Activated naive CD4-positive, alpha-beta T cell treated with anti-CD3 and anti-CD28 coated beads, Interleukin-2, amount 50 U/mL, for 16 hours (primary cell): ENCODE results near the gene FEM1B.
"Not testable (repeated sequence)": the region's sequence is repeated elsewhere in the genome, so short reads cannot be mapped to it uniquely, and the experiment has no call there.

ENCODE experiments used
- DNase-seq: peaks from one replicate; pipeline ENCODE4 v3.0.0-alpha.2; 2020

Gene FEM1B

DNA sequence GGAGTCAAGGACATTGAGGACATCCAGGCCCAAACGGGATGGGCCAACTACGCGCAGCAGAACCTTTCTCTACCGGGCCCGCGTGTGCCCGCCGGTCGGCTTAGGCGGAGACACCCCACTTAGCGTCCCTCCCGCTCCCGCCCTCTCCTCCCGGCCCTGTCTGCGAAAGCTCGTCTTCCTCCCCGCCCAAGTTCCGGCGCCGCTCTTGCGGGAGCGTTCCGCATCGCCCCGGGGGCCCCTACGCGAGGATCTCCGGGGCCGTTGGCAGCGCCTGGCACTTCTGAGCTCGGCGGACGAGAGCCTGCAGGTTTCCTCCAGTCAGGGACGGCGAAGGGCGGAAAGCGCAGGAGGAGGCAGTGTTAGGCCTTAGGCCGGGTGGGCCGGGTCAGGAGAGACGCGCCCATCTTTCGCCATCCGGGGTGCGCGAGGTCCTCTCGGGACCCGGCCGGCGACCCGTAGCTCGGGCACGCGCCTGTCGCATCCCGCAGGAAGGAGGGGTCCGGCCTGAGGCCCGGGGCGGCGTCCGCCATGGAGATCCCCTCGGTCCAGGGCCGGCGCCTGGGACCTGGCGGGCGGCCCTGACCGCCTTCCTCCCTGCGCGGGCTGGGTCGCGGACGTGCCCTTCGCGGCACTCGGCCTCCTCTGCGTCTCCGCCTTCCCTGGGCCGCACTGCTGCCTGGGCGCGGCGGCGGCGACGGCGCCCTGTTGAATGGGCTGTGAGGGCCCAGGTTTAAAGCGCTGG is at the start of gene FEM1B:
FEM1B (plus strand) TSS at position 143 of the 742 bp plus-strand sequence. CDS start 673 bp downstream, outside the sequence.
- DNase-seq, result peak; percentile 88

DNA sequence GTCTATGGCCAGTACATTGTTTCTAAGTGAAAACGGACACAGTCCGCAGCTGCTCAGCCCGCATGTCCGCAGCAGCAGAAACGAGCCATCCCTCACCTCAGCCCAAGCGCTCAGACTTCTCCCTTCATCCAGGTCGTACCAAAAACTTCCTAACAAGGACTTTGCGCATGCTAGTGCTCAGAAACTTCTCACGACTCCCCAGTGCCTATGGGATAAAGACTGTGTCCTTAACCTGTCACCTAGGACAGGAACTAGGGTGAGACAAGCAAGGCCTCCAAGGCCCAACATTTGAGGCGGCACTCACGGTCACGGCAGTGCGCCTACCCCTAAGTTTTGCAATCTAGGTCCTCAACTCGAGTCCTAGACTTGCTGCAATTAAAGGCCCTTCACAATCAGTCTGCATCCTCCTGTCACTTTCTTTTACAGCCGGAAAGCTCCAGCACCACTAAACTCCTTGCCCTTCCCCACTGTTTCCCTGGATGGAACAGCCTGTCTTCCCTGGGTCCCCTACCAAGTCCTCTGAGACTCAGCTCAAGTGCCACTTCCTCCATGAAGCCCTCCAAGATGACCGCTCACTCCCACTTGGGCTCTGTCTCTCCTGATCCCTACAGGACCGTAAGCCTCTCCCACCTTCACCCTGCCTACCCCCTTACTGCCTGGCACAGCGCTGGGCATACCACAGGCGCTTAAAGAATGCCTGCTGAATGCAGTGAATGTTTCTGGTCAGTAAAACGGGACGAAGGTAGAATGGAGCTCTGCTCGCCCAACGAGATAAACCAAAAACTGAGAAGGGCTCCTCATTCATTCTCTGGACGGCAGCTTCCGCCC is 49.2 kb upstream of the FEM1B start:
- DNase-seq, result no peak

GRCh38 chr15:68228971-68229385 is 48.6 kb upstream of the FEM1B start:
- DNase-seq, result no peak

DNA sequence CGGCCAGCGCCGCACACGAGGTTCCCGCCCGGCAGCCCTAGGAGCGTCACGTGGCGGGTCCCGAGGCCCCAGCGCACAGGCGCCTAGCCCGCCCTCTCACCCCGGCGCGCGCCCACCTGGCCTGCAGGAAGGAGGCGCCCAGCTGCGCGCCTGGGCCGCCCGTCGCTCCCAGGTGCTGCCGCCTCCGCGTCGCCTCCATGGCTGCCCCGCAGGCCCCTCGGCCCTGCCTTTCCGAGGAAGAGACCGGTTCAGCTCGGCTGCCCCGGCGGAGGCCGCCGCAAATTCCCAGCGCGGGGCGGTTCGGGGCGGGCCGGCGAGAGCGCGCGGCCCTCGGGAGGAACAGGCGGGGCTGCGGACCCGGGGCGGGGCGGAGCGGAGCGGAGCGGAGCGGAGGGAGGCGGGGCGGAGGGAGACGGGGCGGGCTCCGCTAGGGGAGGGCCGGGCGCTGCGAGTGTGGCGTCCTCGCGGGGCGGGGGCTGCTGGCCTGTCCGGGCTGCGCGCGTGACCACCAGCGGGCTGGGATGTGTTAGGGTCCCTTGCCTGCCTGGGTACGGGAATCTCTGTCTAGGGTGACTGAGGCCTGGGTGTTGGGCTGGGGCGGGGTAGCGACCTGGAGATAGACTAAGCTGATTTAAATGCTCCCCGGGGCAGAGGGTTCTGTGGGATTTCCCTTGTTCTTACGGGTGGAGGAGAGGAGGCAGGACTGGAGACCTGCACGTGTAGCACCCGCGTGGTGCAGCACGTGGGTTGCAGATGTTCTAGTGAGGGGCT is 48.0 kb upstream of the FEM1B start, which contains the start of gene CLN6:
CLN6 (minus strand) TSS at position 343 of the 771 bp plus-strand sequence; CDS start at position 199, 144 bp downstream.
- DNase-seq, result peak; percentile 86

GRCh38 chr15:68230157-68231100 is 47.1 kb upstream of the FEM1B start:
- DNase-seq, result peak; percentile 28

DNA sequence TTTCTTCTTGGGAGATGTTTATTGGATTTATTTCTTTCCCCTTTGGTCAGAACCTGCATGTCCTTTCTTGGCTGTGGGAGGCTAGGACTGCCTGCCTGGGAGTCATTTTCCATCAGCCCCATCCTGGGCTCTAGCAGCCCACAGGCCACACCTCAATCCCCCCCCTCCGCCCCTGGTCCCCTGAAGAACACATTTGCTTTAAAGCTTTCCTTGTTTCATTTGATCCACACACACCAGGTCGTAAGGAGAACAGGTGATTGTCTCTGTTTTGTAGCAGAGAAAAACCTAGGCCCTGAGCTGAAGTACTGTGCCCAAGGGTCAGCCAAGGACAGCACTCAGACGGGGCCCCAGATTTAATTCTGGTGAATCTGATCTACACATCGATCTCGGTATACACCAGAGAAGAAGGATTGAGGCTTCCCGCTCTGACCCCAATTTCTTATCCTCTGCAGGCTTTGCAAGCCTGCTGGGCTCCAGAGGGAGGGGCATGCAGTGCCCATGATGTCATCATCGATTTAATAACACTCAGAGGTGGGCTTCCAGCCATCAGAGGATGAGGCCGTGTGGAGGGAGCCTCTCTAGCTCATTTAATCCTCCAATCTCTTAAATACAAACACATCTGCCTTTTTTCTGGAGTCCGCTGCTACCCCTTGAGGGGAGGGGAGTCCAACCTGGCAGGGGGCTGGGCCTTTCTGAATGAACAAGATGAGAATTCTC is 46.3 kb upstream of the FEM1B start:
- DNase-seq, result no peak

DNA sequence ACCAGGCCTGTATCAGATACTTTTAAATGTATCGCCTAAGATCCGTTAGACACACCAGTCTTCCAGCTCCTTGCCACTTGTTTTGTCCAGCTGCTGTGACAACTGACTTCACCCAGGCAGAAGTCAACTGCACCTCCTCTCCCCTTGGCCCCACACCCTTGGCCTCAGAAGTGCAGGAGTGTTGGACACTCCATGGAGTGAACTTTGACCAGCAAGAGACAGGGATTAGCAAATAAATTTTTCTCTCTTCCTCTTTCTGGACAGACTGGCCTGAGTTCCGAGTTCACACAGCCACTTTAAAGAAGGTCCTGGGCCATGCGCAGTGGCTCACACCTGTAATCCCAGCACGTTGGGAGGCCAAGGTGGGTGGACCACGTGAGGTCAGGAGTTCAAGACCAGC is 45.1 kb upstream of the FEM1B start:
- DNase-seq, result no peak

DNA sequence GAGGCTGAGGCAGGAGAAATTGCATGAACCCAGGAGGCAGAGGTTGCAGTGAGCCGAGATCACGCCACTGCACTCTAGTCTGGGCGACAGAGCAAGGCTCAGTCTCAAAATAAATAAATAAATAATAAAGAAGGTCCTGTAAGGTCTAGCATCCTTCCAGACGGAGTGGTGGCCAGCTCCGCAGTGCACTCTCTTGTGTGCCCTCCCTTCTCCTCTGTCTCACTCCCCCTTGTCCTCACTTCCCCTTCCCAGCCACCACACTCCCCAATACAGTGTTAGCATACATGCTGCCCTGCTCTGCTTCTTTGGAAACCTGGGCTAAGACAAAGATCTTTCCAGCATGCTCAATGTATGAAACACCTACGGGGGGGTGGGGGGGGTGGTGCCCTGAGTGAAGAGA is 44.6 kb upstream of the FEM1B start:
- DNase-seq, result no peak

- DNase-seq, result no peak
Observed at GRCh38 chr15:68234060-68234459, 43.5 kb upstream of the FEM1B start.

GRCh38 chr15:68234520-68234919 is 43.0 kb upstream of the FEM1B start:
- not testable (repeated sequence) for DNase-seq

- no peak for DNase-seq
Observed at GRCh38 chr15:68235022-68235421, 42.5 kb upstream of the FEM1B start.

DNA sequence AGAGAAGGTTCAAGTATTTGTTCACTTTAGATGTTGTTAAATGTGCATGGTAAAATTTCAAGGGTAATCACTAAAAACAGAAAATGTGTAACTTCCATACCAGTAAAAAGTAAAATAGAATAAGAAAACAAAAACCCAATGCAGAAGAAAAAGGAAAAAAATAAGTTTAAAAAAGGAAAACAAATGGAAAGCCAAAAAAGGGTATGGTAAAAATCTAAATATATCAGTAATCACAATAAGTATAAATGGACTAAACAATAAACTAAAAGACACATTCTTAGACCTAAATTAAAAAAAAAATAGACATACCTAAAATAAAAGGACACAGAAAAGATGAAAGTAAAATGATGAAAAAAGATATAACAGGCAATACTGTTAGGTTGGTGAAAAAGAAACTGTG is 38.5 kb upstream of the FEM1B start:
- DNase-seq, result no peak

DNA sequence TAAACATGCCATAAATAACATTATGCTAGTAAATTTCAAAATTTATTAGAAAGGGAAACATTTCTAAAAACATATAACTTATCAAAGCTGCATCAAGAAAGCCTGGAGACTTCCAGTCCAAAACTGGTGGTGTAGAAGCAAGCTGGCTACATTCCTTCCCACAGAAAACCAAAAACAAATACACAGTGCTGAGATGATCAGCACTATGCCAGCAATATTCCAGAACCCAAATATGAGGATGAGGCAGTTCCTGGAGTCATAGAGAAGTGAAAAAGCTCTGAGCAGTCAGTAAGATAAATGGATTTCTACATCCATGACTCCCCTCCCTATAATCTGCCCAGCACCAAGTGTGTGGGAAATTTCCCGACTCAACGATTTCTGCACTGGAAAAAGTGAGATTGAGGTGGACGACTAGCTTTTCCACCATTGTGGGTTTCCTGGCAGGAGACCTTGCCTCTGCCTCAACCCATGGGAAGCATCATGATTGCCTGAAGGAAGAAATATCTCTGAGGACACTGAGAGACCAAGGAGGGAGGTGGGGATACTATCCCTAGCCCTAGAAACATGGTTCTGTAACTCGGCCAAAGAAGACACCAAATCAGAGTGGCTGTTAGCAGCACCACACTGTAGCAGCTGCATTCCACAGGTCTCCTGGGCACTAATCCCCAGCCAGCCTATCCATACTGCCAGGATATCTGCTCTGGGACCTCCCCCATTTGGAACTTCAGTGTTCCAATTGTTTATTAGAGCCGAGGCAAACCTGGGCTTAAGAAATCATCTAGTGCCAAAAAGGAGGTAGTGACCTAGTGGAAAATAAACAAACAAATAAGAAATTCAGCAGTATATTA is 36.2 kb upstream of the FEM1B start:
- DNase-seq, result no peak

DNA sequence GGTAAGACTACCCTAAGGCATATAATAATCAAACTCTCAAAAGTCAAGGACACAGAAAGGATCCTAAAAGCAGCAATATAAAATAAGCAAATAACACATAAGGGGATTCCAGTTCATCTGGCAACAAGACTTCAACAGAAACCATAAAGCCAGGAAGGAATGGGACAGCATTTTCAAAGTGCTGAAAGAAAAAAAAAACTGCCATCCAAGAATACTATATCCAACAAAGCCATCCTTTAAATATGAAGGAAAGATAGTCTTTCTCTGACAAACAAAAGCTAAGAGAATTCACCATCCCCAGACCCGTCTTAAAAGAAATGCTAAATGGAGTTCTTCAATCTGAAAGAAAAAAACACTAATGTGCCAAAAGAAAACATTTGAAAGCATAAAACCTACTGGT is 33.3 kb upstream of the FEM1B start:
- no peak for DNase-seq

GRCh38 chr15:68249058-68249713 is 28.4 kb upstream of the FEM1B start:
- DNase-seq, result no peak

DNA sequence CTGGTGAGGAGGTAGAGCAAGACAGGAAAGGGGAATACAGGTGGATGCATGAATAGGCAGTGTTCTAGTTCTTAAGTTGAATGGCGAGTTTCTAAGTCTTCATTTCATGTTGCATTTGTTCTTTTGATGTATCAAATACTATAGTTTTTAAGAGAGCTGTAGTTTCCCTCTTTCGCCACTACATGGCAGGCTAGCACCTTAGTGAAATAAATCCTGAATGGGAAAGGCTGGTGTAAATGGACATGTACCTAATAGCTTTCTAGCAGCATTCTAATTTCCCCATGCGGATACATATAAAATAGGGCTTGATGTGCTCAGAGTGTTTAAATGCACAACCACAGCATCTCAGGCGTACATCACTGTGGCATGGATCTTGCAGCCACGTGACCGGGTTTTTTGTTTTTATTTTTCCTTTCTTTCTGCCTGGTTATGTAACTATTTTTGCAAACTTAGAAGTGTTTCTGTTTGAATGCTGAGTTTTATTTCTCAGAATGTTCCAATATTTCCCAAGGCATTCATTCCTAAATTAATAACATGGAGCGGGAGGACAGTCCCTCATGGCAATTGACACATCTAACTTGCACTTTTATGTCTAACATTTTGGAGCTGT is 24.5 kb upstream of the FEM1B start:
- peak; percentile 23 for DNase-seq

GRCh38 chr15:68256675-68257450 is 20.7 kb upstream of the FEM1B start:
- DNase-seq, result peak; percentile 71

GRCh38 chr15:68258692-68259091 is 18.9 kb upstream of the FEM1B start:
- DNase-seq, result peak; percentile 40

- no peak for DNase-seq
Observed at GRCh38 chr15:68259883-68260282, 17.7 kb upstream of the FEM1B start.
